Measurements from ENCODE around the gene AVP. TPM values are rescaled to one million over a fixed set of nuclear protein-coding genes. Genes with fewer than 3 reads are reported as not detected.

Gene AVP
- total and polyA plus RNA-seq, 2 donors (not counting 3 experiments of a cell fraction or from before 2014, with no cell fraction given), result not detected

- intact Hi-C loops (cut with micrococcal nuclease), result no loop called here
- Histone ChIP-seq H3K4me3 (replicated peaks in 1 of 3; ENCODE audit: insufficient read depth in 1 of 3, low read depth in 1 of 3, low read length in 3 of 3) (no peak overlapping the region), H3K79me2 (ENCODE audit: control insufficient read depth, insufficient read depth, low read length) (no peaks in the 10 kb centered on the region), H2AFZ (ENCODE audit: low read depth, low read length) (no peak overlapping the region), H3K36me3 (ENCODE audit: control insufficient read depth in 2 of 2, extremely low read depth in 1 of 2, insufficient read depth in 2 of 2, low read length in 2 of 2) (no peaks in the 10 kb centered on the region), H3K9me1 (replicated peaks; ENCODE audit: control insufficient read depth, extremely low read depth, insufficient read depth, low read length) (no peaks in the 10 kb centered on the region), H3K4me2 (ENCODE audit: insufficient read depth, low read length) (no peak overlapping the region), H3K4me1 (ENCODE audit: control insufficient read depth, extremely low read depth, insufficient read depth, low read length) (peaks cover 2% of the 10 kb centered on the region), H3K27me3 (ENCODE audit: control insufficient read depth in 2 of 2, insufficient read depth in 2 of 2, low read length in 2 of 2) (peaks cover 28 to 34% of the 10 kb centered on the region in 2 experiments), H3K27ac (ENCODE audit: insufficient read depth, low read depth, low read length) (no peak overlapping the region), H4K20me1 (replicated peaks; ENCODE audit: control insufficient read depth, extremely low read depth, insufficient read depth, low read length) (no peaks in the 10 kb centered on the region), H3K9me3 (replicated peaks; ENCODE audit: control insufficient read depth, insufficient read depth, low read length) (no peaks in the 10 kb centered on the region), H3K9ac (replicated peaks; ENCODE audit: extremely low read depth, insufficient read depth, low read length) (no peak overlapping the region)
- FAIRE-seq (no peak), DNase-seq (ENCODE audit: low read depth, low spot score) (no peak)
- no TSS peak for BruUV-seq (replicated peaks)
- ChIA-PET CTCF (no interaction called here), POLR2A (no interaction called here)
- dilution Hi-C loops (cut with MboI; ENCODE audit: extremely low pct_ligation_motif_present, low sequenced_read_pairs), result no loop called here
- no peak for TF ChIP-seq POLR2A (IDR thresholded peaks at IDR 0.05; ENCODE audit: low read depth, low read length)
- TF ChIP-seq FOS (IDR thresholded peaks at IDR 0.05; ENCODE audit: borderline replicate concordance, insufficient read depth, low read length), result no peak
- no peak for TF ChIP-seq GATA2 (IDR thresholded peaks at IDR 0.05; ENCODE audit: insufficient read depth, insufficient read length, low read depth, low read length)
- no peak for TF ChIP-seq MAX (IDR thresholded peaks at IDR 0.05; ENCODE audit: insufficient read depth, insufficient read length)
- TF ChIP-seq EZH2 (IDR thresholded peaks at IDR 0.05; ENCODE audit: borderline replicate concordance, low read depth, low read length, severe bottlenecking), result no peak
- TF ChIP-seq MYC (IDR thresholded peaks at IDR 0.05; ENCODE audit: low read depth, low read length), result no peak
- no peak for TF ChIP-seq CTCF (IDR thresholded peaks at IDR 0.05; ENCODE audit: extremely low read depth in 1 of 2, insufficient read depth in 1 of 2, low read depth in 1 of 2, low read length in 2 of 2)
- no peak for TF ChIP-seq JUN (IDR thresholded peaks at IDR 0.05; ENCODE audit: borderline replicate concordance, insufficient read depth, insufficient read length, low read depth)
- no peak for TF ChIP-seq POLR2AphosphoS5 (IDR thresholded peaks at IDR 0.05; ENCODE audit: insufficient read depth, low read depth, low read length)
Measured at GRCh38 chr20:3084986-3085360, 449 bp upstream of the AVP start.
